HL-60/S4 treated with phorbol 12-myristate 13-acetate at 8.2 ng/mL for 4 days and 3 days (cell line): ENCODE measurements around the gene RAD17.
"Not testable (repeated sequence)": the region's sequence is repeated elsewhere in the genome, so short reads cannot be mapped to it uniquely, and the experiment has no call there.

ENCODE experiments used
- in situ Hi-C: fragments of 300-500 bp; cut with MboI; formaldehyde crosslinking; loops from 2 replicates; pipeline ENCODE4 v1.15.0; 2022; ENCODE audit warnings: low sequenced_read_pairs

RAD17 gene

DNA sequence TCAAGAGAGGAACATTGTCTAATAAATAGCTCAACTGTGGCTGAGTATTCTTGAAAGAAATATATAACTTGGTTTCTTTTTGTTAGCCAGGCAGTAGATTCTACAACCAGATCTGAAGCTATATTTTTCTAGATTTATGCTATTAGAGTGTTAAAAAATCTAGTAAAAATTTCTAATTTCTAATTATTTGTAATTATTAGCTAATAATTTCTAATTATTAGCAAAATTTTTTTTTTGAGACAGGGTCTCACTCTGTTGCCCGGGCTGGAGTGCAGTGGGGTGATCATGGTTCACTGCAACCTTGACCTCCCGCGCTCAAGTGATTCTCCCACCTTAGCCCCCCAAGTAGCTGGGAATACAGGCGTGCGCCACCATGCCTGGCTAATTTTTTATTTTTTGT is 2.8 kb downstream of the RAD17 start:
- in situ Hi-C loops, result no loop called here

- in situ Hi-C loops, result no loop called here
Measured at GRCh38 chr5:69374911-69375446, 5.4 kb downstream of the RAD17 start.

DNA sequence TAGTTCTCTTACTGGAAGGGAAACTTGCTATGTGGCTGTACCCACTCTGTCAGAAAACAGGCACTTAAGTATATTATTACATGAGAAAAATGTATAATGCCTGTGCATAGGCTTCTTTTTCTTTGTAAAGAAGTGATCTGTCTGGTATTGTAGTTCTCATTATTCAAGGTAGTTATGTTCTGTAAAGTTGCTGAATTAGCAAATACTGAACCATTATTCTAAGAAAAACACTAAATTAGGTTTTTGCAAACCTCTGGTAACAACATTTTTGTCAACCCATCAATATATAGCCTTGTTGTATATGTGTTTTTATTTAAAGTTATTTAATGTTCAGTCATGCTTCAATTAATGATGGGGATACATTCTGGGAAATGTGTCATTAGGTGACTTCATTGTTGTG is 8.8 kb downstream of the RAD17 start:
- in situ Hi-C loops, result no loop called here

GRCh38 chr5:69404659-69405330 is 35.2 kb downstream of the RAD17 start:
- in situ Hi-C loops, result no loop called here

DNA sequence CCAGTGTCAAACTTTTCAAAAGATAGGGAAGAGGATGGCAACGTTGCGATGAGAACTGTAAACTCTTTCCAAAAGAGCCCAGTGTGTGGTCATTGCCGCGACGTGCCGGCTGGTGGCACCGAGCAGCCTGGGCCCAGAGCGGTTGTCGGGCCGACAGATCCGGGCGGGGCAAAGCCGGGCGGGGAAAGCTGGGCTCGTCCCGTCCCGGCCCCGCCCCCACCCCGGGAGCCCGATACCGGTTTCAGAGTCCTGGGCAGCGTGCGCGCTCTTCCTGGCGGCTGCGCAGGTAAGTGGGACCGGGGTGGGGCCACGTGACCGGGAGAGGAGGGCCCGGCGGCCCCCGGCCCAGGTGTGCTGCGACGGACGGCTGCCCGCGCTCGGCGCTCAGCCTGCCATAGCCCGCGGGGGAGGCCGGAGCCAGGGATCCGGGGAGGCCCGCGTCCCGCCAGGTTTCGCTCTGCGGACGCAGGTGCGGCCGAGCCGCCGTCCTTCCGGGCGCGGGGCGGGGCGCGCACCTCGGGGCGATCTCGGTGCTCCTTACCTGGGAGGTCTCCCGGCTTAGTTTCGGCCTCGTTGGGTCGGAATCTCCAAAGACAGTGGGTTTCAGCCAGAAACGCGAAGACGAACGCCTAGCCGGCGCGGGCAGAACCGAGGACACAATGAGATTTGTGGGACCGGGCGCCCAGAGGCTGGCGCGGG is 45.4 kb downstream of the RAD17 start, which contains the start of gene MARVELD2:
MARVELD2 (plus strand) TSS at position 232 of the 699 bp plus-strand sequence. CDS start 4,270 bp downstream, outside the sequence.
- in situ Hi-C loops, result no loop called here

DNA sequence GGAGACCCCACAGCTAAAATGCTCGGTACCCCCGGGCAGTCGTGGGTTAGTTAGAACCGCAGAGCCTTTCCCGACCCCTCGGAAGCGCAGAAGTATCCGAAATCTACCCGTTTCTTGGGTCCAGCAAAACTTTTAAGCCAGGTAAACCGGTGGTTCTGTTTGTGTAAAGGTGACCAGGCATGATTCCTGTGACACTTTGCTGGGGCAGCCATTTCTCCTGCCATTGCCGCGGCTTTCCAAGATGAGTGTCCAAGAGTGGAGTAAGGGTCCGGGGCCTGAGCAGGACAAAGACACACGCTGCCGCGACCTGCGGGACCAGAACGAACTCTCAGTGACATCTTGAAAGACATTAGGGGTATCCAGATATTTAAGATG is 46.0 kb downstream of the RAD17 start:
- in situ Hi-C loops, result no loop called here

DNA sequence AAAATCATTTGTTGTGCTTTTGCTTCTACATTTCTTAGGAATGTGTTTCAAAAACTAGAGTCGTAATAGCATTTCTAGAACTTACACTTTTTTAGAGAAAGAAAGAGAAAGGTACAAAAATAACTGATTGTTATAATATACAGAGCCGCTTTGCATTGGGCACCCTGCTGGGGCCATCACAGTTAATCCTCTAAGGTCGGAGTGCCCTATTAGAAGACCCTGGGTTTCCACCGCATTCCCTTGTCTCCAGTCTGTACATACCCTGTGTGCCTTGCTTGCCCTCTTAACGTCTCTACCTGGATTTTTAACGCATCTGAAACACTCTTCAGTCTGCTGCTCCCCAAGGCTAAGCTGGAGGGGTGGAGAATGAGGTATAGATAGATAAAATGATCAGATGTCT is 46.6 kb downstream of the RAD17 start:
- in situ Hi-C loops, result no loop called here

DNA sequence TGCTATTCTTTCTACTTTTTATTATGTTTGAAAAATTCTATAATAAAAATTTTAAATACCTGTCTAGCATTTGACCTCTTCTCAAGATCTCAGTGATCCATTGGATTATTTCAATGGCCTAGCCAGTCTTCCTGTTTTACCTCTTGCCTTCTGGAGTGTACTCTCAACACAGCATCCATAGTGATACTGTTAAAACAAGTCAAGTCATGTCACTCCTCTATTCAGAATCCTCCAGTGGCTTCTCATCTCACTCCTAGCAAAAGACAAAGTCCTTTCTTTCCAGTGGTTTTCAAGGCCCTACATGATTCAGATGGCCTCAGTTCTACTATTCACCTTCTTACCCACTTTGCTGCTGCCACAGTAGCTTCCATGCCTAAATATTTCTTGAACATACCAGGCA is 47.1 kb downstream of the RAD17 start:
- in situ Hi-C loops, result no loop called here

DNA sequence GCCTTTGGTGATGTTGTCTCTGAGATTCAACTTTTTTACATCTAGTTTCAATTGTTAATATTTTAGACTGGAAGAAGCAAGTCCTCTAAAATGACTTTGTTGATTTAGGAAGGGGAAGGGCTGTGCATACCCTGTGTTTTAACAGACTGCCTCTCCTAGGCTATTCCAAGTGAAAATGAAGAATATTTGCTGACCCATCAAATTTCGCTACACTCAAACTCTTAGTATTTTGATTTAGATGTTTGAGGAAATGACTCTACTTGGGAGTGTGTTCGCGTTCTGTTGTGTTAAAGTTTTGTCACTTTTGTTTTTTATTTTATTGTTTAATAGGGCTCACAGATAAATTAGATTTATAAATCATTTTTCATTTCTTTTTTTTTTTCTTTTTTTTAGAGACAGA is 48.9 kb downstream of the RAD17 start:
- in situ Hi-C loops, result no loop called here

GRCh38 chr5:69431424-69432303 is 62.0 kb downstream of the RAD17 start:
- in situ Hi-C loops, result no loop called here

- in situ Hi-C loops, result no loop called here
Measured at GRCh38 chr5:69432412-69433206, 63.0 kb downstream of the RAD17 start.

DNA sequence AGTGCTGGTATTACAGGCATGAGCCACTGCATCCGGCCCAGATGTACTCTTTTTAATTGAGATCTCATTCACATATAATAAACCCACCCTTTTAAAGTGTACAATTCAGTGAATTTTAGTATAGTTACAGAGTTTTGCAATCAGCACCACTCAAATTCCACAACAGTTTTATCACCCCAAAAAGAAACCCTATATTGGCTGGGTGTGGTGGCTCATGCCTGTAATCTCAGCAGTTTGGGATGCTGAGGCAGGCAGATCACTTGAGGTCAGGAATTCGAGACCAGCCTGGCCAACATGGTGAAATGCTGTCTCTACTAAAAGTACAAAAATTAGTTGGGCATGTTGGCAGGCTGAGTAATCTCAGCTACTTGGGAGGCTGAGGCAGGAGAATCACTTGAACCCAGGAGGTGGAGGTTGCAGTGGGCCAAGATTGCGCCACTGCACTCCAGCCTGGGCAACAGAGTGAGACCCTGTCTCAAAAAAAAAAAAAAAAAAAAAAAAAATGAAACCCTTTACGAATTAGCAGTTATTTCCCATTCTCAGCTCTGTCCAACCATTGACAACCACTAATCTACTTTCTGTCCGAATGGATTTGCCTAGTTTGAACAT is 65.8 kb downstream of the RAD17 start:
- in situ Hi-C loops, result not testable (repeated sequence)

DNA sequence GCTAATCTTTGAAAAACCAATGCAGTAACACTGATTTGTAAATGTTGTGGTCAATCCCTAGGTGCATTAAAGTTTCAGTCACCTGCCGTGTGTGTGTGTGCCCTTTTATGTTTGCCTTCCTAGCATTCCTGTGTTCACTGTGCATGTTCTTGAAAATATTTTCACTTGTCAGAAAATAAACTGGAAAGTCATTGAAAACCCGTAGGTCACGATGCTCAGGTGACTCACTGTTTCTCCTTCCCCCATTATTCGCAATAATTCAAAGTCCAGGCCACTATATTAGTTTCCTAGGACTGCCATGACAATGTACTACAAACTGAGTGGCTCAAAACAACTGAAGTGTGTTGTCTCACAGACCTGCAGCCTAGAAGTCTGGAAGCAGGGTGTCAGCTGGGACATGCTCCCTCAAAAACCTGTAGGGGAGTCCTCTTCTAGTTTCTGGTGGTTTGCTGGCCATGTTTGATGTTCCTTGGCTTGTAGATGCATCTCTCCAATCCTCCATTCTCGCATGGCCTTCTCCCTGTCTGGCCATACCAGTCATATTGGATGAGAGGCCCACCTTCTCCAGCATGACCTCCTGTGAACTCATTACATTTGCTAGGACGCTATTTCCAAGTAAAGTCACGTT is 74.6 kb downstream of the RAD17 start:
- in situ Hi-C loops, result no loop called here

DNA sequence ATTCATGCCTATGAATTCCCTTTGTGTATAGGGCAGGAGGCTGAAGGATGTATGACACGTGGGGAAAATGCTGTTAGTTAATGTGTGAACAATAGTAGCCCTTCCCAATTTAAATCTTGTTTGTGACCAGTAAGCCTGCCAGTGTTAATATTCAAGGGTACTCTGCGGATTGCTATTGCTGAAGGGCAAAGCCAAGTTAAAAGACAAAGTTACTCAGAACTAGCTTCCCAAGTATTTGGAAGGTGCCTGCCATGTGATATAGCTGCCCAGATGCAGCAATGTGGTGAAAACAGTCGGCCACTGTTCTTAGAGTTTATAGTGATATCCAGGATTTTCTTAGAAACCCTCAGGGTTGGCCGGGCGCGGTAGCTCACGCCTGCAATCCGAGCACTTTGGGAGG is 79.9 kb downstream of the RAD17 start:
- in situ Hi-C loops, result no loop called here

DNA sequence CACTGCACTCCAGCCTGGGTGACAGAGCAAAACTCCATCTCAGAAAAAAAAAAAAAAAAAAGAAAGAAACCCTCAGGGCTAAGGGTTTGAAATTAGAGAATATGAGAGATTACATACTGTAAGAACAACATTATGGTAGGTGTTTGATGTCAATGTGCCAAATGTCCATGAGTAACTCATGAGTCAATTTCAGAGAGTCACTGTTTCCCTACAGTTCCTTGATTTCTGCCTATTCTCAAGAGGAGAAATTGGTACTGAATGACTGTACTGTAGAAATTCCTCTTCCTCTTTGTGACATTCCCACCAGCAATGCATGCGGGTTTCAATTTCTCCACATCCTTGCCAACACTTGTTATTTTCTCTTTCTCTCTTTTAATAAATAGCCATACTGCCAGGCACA is 80.5 kb downstream of the RAD17 start:
- in situ Hi-C loops, result no loop called here

GRCh38 chr5:69450527-69450926 is 80.9 kb downstream of the RAD17 start:
- in situ Hi-C loops, result not testable (repeated sequence)

DNA sequence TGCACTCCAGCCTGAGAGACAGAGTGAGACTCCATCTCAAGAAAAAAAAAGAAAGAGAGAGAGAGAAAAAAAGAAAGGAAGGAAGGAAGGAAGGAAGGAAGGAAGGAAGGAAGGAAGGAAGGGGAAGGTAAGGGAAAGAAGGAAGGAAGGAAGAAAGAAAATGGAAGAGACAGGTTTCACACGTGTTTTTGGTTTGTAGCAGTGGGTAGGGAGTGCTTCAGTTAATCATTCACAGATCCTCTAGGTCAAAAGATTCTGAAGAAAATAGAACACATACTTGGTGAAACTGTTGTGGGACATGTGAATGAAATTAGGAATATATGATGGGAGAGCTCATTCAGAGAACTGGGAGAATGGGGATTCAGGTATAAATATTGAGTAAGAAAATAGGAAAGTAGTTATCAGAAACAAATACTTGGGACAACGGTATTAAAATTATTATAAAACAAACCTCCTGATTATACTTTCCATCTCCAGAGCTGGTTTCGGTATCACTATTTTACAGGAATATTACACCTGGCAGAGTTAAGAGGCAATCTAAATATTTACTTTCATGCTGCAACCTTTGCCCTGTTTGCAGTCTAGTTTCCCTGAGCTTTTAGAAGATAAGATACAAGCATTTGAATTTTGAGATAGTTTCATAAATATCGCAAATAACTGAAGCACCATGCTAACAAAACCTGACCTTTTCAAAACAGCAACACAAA is 82.5 kb downstream of the RAD17 start:
- in situ Hi-C loops, result no loop called here

GRCh38 chr5:69453487-69453886 is 83.9 kb downstream of the RAD17 start:
- in situ Hi-C loops, result not testable (repeated sequence)
